ENCODE results near the gene ST14.

The ST14 gene

DNA sequence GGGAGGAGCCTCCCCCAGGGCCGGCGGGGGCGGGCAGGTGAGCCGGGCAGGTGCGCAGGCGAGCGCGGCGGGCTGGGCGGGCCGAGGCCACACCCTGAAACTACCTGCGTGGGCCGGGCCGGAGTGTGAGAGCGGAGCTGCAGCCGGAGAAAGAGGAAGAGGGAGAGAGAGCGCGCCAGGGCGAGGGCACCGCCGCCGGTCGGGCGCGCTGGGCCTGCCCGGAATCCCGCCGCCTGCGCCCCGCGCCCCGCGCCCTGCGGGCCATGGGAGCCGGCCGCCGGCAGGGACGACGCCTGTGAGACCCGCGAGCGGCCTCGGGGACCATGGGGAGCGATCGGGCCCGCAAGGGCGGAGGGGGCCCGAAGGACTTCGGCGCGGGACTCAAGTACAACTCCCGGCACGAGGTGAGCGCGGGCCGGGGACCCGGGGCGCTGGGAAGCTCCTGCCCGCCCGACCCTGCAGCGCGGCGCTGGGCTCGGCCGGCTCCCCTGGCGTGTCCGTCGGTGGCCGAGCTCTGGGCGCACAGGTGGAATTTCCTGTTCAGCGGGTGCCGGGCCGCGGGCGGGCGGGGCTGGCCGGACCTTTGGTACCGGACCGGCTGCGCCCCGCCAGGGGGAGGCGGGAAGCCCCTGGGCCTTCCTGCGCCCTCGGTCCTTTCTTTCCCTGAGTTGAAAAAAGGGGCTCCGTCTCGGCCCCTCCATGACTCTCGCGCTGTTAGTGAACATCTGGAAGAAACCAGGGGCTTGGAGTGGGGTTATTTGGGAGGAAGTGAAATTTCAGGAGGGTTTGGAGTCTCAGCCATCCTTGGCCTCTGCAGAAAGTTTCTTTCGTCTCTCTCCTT lies at the start of gene ST14:
Gene ST14 (plus strand): TSS at position 126 of the 841 bp plus-strand sequence. CDS start 198 bp downstream, at position 324.
- in situ Hi-C loops (cut with MboI; ENCODE audit: low sequenced_read_pairs) = no loop called here

DNA sequence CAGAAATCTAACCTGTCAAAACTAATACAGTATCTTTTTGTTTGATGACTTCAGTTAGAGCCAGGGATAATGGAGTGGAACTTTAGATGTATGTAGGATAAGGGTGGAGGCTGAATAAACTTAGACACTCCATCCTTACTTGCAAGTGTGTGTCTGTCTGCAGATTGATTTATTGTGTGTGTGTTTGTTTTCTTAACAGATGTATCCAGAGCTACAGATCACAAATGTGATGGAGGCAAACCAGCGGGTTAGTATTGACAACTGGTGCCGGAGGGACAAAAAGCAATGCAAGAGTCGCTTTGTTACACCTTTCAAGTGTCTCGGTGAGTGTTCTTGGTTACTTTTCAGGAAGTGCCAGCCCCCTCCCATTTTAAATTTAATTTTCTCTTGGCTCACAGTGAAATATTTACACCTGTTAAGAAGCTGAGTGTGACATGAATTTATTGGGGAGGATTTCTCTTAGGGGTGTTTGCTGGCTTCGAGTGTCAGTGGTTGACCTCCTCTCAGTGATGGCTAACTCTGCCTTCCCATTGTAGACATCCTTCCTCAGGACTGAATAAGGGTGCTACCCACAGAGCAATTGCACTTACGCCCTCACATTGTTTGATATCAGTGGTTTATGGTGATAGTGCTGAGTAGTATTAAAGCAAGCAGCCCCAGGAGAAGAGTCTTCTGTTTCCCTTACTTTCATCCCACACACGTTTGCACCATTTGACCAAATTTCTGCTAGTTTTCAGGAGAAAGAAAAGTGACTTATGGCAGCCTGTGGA lies 49.1 kb upstream of the ST14 start:
- in situ Hi-C loops (cut with MboI; ENCODE audit: low sequenced_read_pairs) = no loop called here

DNA sequence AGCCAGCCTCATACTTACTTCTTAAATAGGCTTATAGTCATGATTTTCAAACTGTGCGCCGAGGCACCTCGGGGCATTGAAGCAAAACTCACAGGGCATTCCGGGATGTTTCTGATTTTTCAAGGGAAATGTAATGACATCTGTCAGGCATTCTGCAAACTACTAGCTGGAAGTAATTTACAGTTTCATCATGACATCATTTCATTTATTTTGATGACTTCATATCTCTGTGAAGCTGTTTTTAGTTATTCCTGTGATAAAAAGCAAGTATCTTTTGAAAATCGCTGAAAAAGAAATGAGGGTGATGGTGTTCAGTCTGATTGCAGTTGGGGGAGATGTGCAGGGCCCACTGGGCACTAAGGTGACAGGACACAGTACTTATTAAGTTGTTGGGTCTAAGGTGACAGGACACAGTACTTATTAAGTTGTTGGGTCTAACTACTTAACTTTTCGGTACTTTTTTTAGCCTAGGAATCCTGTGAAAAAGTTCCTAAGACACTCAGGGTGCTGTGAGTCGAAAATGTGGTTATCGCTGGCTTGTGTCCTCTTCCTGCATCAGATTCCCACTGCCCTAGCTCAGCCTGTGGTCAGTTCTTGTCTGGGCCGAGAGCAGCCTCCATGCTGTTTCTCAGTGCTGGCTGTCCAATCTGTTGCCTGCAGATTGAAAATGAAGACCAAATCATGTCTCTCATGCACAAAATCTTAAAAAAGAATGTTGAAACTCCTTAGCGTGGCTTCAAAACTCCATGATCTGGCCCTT lies 47.3 kb upstream of the ST14 start:
- in situ Hi-C loops (cut with MboI; ENCODE audit: low sequenced_read_pairs) = no loop called here

- in situ Hi-C loops (cut with MboI; ENCODE audit: low sequenced_read_pairs) = no loop called here
Measured at GRCh38 chr11:130114281-130114680, 45.3 kb upstream of the ST14 start.

DNA sequence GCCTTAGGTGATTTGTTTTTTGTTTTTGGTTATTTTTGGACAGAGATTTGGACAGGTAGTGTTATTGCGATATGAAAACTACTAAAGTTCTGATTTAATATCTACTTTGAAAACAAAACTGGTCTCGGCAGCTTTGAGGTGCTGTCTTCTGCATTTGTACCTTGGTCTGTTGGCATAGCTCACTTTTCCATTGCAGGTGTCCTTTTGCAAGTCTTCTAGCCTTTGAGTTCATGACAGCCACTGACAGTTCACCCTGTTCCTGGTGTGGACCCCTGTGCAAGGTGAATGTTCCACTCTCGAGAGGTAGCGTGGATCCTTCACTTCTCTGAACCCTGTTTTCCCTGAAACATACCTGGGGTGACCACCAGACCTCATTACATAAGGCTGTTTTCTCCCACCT lies 44.9 kb upstream of the ST14 start:
- in situ Hi-C loops (cut with MboI; ENCODE audit: low sequenced_read_pairs) = no loop called here

GRCh38 chr11:130115218-130115617 lies 44.4 kb upstream of the ST14 start:
- in situ Hi-C loops (cut with MboI; ENCODE audit: low sequenced_read_pairs) = no loop called here

- in situ Hi-C loops (cut with MboI; ENCODE audit: low sequenced_read_pairs) = no loop called here
Measured at GRCh38 chr11:130118165-130118564, 41.4 kb upstream of the ST14 start.

DNA sequence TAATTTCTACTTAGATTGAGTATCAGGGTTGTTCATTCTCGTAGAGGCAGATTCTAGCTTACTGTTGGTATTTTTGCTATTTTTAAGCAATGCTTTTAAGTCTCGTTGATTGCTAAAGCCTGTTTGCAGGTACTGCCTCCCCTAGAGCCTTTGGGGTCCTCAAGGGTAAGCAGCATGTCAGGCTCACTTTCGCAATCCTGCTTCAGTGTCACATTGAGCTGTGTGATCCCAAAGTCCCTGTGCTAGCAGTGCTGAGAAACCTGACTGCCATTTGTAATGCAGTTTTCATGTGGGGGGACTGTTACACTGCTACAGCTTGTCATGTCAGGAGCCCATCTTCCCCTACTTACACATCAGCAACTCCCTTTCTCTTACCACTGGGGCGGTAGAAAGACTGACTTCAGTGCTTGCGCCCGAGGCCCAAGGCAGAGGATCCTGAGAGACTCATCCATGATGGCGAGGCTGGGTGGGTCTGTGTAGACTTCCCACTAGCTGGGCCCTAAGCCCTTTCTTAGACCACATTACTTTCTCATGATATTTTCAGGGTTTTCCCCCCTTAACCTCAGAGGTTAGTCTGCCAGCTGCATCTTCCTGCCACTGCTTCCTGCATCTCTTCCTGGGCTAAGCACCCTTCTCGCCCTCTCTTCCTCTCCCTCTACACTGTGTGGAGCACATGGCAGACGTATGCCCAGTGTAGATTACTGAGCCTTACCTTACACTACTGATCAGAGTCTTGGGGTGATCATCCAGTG lies 40.8 kb upstream of the ST14 start:
- in situ Hi-C loops (cut with MboI; ENCODE audit: low sequenced_read_pairs) = no loop called here

DNA sequence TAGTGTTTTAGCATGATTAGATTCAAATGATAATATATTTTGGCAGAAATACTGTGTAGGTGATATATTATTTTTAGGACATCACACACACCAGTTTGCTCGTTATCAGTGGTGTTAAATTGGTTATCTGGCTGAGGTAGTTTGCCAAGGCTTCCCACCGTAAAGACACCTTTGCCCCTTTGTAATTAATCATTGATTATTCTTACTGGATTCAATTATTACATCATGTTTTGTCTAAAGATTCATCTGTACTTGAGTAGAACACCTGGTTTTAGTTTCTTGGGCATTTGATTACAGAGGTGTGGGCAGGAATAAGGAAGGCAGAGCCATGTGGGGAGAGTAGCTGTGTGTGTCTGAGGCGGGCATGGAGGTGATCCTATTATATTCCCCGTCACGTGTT lies 39.5 kb upstream of the ST14 start:
- in situ Hi-C loops (cut with MboI; ENCODE audit: low sequenced_read_pairs) = no loop called here

GRCh38 chr11:130121445-130121978 lies 38.1 kb upstream of the ST14 start:
- in situ Hi-C loops (cut with MboI; ENCODE audit: low sequenced_read_pairs) = no loop called here

DNA sequence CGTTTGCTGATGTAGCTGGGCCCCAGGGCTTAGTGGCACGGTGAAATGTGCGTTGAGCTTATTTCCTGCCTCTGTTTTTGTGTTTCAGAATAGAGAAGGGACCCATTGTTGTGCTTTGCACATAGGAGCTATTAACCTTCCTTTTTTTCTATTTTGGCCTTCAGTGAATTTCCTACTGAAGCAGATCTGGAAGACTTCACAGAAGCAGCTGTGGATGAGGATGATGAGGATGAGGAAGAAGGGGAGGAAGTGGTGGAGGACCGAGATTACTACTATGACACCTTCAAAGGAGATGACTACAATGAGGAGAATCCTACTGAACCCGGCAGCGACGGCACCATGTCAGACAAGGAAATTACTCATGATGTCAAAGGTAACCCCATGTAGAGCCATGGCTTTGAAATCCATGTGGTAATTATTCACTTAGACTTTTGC lies 37.4 kb upstream of the ST14 start:
- in situ Hi-C loops (cut with MboI; ENCODE audit: low sequenced_read_pairs) = no loop called here

GRCh38 chr11:130123414-130124040 lies 36.1 kb upstream of the ST14 start:
- in situ Hi-C loops (cut with MboI; ENCODE audit: low sequenced_read_pairs) = no loop called here

- in situ Hi-C loops (cut with MboI; ENCODE audit: low sequenced_read_pairs) = no loop called here
Measured at GRCh38 chr11:130124096-130124495, 35.5 kb upstream of the ST14 start.

GRCh38 chr11:130125638-130126037 lies 33.9 kb upstream of the ST14 start:
- in situ Hi-C loops (cut with MboI; ENCODE audit: low sequenced_read_pairs) = no loop called here

- in situ Hi-C loops (cut with MboI; ENCODE audit: low sequenced_read_pairs) = no loop called here
Measured at GRCh38 chr11:130126516-130126915, 33.1 kb upstream of the ST14 start.

GRCh38 chr11:130127509-130127908 lies 32.1 kb upstream of the ST14 start:
- in situ Hi-C loops (cut with MboI; ENCODE audit: low sequenced_read_pairs) = no loop called here

DNA sequence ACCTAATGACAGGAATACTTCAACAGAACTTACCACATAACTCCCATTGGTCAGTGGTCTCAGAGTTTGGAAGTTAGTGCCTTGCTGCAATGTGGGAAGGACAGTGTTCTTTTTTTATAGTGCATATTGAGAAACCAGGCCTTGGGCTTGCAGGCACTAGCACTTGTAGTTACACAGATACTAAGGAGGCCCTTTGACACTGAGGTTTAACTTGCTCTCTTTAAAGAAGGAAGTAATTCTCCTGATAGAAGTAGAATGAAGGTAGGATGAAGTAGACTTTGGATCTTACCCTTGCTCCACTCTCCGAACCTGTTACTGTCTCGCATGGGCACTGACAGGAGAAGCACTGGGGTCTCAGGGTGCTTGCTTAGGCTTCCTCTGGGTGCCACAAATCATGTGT lies 31.0 kb upstream of the ST14 start:
- in situ Hi-C loops (cut with MboI; ENCODE audit: low sequenced_read_pairs) = no loop called here

- in situ Hi-C loops (cut with MboI; ENCODE audit: low sequenced_read_pairs) = loop anchor here (5.0 kb wide), 1 partner anchor 198 kb away; no protein-coding TSS in a partner anchor
Measured at GRCh38 chr11:130129922-130130321, 29.7 kb upstream of the ST14 start.

DNA sequence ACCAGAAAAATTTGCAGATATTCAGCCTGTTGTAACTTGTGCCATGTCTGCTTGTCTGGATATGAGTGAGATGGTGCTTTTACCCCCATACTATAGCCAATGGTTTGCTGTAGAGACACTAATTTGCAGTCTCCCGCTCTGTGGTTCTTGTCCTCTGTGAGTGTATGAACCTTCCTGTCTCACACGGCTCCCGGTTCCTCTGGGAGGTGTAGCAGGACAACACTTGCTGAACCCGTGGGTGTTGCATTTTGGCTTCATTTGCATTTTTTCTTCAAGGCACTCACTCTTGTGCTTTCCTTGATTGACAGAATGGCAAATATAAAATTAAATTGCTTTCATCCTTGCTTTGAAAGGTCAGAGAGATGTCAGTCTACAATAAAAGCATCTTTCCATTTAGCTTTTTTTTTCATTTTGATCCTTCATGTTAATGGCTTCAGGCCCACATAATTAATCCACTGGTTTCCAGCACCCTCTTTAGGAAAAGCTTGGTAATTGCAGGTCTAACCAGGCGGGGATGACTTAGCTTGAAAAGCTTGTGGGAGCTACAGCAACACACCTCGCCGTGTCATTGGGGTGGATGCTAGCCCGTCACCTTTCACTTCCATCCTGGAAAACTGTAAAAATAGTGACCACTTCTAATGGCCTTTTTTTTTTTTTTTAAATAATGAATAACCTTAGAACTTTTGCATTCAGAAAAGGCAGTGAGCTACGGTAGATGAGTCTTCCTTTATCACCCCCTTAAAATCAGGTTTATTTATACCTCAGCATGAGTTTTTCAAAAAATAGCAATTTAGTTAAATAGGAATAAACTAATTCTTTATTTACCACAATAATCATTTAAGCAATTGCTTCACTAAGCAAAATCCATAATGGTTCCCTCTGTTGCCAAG lies 27.4 kb upstream of the ST14 start:
- in situ Hi-C loops (cut with MboI; ENCODE audit: low sequenced_read_pairs) = loop anchor here (5.0 kb wide), 1 partner anchor 200 kb away; no protein-coding TSS in a partner anchor

Data from HL-60/S4 treated with retinoic acid at 250 ng/mL for 4 days and 3 days (cell line).